Fibroblast of skin of left quadriceps (primary cell): Measurements from ENCODE around the gene OLFML2A.

Experiments used
- DNase-seq, 2 experiments: peaks; one replicate each; pipeline ENCODE4 v3.0.0-alpha.2; 2013; ENCODE audit warnings: low read depth in 2 of 2

OLFML2A gene

DNA sequence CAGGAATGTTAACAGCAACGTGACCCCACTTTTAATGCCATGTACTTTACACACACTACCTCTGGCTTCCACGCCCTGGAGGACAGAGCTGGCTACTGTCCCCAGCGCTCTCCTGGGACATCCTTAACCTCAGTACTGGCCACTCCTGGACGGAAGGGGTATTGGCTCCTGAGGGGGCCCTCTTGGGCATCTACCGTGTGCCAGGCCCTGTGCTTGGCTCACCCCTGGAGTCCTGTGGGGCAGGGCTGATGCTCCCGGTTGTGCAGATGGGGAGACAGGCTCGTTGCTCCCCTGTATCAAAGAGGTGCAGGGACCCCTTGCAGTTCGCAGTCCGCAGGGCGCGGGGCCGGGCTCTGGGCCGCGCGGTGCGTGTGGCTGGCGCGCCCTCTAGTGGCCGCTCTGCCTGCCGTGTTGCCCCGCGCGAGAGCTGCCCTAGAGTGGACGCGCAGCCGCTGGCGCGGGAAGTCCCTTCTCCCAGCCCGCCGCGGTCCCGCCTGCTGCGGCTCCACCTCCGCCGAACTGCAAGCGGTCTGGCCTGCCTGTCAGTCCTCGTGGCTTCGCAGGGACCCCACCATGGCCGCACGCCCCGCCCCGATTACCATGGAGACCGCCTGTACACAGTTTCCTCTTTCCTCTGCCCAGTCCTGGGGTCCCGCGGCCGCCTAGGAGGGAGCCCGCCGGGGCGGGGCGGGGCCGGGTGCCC is 76.0 kb downstream of the OLFML2A start, which contains the start of gene WDR38:
Gene WDR38, plus strand, starts transcription at position 632 of the 703 bp plus-strand sequence. CDS start 72 bp downstream, outside the sequence.
- DNase-seq: no peak

DNA sequence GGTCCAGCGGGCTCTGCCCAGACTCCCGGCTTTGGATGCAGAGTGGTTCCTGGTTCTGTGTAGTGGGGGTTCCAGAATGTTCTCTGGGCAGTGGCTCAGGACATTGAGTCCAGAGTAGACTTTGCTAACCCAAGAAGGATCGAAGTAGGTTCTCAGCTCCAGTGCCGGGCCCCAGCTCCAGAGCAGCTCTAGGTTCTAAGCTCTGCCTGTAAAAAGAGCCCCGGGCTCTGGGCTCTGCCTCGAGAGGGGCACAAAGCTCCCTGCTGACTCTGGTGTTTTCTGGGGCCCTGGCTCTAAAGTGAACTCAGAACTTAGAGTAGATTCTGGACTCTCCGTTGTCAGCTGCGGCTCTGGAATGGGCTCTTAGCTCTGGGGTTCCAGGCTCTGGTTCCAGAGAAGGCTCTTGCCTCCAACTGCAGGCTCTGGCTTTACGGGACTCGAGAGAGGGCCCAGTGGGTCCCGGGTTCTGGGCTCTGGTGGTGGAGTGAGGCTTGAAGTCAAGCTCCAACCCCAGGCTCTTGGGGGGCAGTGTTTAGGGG is 76.7 kb downstream of the OLFML2A start:
- DNase-seq: no peak

DNA sequence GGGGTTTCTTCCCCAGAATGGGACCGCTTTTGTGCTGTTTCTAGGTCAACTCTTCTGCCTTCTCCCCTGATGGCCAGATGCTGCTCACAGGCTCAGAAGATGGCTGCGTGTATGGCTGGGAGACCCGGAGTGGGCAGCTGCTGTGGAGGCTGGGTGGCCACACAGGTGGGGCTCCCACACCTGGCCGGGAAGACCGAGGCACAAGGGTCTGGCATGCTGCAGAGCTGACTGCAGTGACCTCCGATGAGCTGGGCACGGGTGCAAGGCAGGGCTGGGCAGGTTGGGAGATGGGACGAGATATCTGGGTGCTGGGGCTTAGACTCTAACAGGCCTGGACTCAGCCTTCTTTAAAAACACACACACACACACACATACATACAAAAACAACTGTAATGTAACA is 77.2 kb downstream of the OLFML2A start:
- no peak for DNase-seq

DNA sequence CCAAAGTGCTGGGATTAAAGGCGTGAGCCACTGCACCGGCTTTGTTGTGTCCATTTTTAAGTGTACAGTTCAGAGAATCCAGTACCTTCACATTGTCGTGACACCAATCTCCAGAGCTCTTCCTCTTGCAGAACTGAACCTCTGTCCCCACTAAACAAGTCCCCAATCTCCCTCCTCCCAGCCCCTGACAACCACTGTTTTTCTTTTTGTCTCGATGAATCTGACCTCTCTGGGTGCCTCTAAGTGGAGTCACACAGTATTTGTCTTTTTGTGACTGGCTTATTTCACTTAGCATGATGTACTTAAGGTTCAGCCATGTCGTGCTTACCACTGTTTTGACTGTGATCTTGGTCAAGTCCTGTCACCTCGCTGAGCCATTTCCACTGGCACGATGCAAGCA is 77.9 kb downstream of the OLFML2A start:
- DNase-seq: no peak

DNA sequence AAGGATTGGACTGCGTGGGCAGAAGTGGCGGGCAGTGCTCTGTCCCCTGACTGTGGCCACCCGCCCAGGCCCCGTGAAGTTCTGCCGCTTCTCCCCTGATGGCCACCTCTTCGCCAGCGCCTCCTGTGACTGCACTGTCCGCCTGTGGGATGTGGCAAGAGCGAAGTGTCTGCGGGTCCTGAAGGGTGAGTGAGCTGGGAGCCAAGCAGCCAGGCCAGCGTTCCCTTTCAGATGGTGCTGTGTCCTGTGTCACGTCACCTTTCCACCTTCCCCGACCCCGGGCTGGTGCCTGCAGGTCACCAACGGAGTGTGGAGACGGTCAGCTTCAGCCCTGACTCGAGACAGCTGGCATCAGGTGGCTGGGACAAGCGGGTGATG is 78.6 kb downstream of the OLFML2A start:
- no peak for DNase-seq

DNA sequence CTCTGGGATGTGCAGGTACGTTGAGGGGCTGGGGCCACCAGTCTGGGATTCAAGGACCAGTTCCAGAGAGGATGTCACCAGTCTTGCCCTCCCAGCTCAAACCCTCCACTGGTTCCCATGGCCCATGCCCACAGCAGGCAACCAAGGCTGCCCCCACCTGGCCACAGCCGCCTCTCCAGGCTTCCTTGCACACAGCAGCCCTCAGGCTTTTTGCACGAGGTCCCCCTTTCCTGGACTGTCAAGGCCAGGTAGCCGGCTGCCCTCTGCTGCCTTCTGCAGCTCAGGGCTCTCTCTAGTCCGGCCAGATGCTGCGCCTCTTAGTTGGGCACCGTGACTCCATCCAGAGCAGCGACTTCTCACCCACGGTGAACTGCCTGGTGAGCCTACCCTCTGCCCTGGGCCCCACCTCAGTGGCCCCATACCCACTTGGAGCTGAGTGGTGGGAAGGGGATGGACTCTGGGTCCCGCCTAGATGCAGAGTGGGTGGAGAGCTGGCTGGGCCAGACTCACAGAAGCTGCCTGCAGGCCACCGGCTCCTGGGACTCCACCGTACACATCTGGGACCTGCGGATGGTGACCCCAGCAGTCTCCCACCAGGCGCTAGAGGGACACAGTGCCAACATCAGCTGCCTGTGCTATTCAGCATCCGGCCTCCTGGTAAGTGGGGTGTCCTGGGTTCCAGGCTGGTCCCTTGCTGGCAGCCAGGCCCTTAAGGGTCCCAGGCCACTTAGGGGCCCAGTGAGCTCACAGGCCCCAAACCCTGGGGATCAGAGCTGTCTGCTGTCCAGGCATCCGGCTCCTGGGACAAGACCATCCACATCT is 79.2 kb downstream of the OLFML2A start:
- DNase-seq: no peak

DNA sequence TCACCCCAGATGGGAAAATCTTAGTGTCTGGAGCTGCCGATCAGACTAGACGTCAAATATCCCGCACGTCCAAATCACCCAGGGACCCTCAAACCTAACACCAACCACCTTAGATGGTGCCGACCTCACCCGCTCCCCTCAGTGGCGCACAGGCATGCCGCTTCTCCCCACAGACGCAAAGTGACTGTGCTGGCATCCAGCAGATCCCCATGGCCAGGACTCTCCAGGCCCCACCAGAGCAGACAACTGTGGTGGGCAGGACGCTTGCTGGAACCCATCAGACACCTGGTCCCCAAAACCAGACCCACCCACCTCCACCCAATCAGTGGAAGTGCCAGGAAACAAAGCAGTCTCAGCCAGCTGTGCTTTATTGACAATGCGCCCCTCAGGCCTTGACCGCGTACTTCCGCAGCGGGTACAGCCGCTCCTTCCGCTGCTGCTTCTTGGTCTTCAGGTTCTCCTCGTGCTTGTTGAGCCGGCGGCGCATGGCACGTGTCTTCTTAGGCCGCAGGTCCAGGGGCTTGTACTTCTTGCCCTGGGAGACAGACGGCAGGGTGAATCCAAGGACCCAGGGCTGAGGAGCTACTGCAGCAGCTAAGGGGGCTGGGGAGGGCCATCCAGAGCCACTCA is 80.7 kb downstream of the OLFML2A start:
- no peak for DNase-seq

DNA sequence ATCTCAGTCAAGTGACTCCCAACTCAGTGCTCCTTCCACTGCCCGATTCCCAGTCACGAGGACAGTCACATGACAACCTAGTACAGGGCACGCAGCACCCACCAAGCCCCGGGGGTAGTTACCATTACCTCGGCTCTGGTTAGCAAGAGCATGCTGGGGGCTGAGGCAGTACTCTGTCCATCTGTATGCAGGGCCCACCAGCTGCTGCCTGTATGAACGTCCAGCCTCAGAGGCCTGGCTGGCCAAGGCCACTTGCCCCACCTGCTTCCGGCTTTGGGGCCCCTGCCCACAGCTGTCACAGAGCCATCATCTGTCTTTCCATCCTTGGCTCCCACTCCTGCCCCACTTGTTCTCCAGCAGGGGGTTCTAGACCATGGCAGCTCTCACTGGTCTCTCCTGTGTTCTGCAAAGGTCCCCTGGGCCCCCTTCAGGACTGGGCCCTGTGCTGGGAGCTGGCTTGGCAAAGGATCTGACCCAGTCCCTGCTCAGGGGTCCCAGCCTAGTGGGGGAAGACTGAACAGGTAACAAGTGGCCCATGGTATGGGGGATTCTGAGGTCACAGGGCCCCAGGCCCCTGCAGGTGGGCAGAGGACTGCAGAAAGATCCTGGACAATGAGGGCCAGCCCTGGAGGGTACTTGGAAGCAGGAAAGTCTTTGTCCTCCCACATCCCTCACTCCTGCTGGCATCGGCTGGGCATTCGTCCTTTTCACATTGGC is 81.6 kb downstream of the OLFML2A start:
- DNase-seq: no peak

DNA sequence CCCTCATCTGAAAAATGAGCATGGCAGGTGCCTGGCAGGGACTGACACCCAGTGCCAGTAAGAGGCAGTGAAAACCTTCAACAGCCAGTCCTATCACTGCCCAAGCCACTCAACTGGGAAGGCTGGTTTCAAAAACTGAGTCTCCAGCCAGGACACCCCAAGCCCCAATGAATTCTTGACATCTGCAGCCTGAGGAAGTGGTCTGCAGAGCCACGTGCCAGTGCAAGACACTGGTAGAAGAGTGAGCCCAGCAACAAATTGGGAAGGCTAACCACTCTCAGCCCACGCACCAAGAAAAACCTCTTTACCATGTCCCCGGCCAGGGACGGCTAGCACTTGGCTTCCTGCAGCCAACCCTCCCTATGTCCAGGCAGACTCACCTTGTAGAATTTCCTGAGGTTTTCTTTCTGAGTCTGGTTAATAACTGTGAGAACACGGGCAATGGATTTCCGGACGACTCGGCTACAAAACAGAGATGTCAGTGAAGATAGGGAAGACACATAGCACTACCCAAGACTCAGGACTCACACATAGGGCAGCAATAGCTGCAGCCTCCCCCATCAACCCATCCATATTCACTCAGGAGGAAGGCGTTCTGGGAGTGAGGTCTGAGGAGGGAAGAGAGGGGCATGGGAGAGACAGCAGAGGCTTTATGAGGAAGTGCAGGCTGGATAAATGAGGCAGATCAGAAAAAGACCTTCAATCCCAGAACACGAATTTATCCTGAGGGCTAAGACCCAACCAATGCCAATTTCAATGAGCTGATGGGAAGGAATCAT is 83.1 kb downstream of the OLFML2A start:
- DNase-seq: no peak

DNA sequence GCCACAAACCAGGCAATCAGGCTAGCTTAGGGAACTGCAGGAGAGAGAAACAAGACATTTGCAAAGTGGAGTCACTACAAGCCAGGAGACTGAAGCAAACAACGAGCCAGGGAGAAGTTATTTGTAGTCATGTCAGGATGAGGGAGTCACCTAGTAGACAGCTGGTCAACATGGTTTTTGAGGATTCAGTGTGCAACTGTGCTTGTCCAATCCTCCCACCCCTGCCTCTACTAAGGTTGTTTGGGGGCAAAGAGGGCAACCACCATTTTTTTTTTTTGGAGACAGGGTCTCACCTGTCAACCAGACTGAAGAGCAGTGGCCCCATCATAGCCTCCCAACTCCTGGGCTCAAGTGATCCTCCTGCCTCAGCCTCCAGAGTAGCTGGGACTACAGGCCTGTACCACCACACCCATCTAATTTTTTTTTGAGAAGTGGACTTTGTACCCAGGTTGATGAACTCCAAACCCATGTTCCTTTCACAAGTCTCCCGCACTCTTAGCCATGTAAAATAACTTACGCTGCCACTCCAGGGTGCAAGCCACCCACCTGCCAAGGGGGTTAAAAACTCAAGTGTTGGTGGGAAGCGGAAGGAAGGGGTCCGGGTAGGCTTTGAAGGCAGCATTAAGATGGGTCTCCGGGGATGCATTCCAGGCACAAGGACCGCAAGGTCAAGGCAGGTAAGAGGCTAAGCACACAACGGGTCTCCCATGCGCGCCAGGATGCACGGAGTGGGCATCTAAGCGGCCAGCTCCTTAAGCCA is 83.8 kb downstream of the OLFML2A start:
- DNase-seq: no peak

DNA sequence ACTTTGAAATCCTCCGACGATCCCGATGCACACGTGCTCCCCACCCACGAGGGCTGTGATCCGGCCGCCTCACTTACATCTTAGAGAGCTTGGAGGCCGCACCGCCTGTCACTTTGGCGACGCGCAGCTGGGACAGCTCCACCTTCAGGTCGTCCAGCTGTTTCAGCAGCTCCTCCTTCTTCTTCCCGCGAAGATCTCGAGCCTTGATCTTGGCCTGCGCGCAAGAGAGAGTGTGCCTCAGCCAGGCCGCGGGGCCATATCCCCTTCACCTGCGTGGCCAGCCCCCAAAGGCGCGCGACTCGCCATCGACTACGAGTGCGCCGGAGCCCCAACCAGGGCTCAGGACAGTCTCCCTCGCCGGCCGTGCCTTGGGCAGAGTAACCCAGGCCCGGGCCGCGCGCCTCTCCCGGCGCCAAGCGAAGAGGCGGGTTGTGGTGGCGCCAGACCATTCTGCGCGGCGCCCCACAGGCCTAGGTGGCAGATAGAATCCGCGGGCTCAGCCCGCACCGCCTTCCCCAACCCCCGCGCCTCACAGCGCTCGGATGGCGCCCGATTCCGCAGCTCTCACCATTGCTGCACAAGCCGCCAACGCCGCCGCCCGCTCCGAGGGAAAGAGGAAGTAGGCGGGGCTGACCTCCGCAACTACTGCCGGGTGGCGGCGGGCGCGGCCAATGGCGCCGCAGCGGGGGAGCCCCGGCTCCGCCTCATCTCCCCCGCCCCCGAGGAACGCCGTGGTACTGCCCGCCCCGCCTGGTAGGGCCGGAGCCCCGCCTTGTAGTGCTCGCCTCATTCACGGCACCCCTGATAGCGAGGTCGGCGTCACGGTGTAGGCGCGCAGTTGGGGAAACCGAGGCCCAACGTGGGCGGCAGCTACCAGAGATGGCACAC is 84.7 kb downstream of the OLFML2A start, which contains the start of the genes ARPC5L and RPL35:
Gene ARPC5L, plus strand, starts transcription at position 789 of the 888 bp plus-strand sequence. CDS start 7,161 bp downstream, outside the sequence.
Gene RPL35, minus strand, starts transcription at position 616 of the 888 bp plus-strand sequence. Its CDS starts 45 bp downstream, at position 571.
- DNase-seq: peak; percentile 83 to 84

DNA sequence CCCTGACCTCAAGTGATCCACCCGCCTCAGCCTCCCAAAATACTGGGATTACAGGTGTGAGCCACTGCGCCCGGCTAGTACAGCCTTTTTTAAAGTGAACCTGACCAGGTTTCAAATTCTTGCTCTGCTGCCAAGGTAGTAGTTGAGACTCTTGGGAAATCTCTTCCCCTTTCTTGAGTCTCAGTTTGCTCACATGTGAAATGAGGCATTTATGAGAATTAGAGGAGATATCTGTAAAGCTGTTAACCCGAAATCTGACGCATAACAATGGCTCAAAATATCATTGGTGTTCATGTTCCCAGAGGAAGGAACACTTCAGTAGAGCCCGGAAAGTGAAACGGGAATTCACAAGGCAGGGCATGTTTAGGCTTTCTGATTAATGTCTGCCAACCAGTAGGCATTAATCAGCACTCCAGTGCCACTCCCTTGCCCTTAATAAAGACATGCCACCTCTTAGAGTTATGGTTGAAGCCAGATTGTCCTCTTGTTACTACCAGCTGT is 86.5 kb downstream of the OLFML2A start:
- DNase-seq: no peak
